ENCODE measurements around the gene BTRC.

Gene BTRC

GRCh38 chr10:101595591-101596433, 241.8 kb downstream of the BTRC start:
- DNase-seq, result no peak

- no peak for DNase-seq
Observed at GRCh38 chr10:101597091-101597900, 243.3 kb downstream of the BTRC start.

- DNase-seq, result no peak
Observed at GRCh38 chr10:101601541-101601940, 247.6 kb downstream of the BTRC start.

GRCh38 chr10:101602761-101603398, 248.9 kb downstream of the BTRC start:
- DNase-seq, result peak; percentile 80

All from NCI-H2171 treated with DMSO at 0.1 percent for 48 hours (cell line).